NCI-H1436 (cell line): Measurements from ENCODE around the gene SLC27A3.
"Not testable (repeated sequence)": the region's sequence is repeated elsewhere in the genome, so short reads cannot be mapped to it uniquely, and the experiment has no call there.

ENCODE experiments used
- DNase-seq: peaks from one replicate; lab custom pipeline; 2025; lab: John Stamatoyannopoulos, UW

SLC27A3 gene

GRCh38 chr1:153763365-153764225 lies 11.6 kb upstream of the SLC27A3 start:
- no peak for DNase-seq

GRCh38 chr1:153764310-153764709 lies 10.9 kb upstream of the SLC27A3 start:
- DNase-seq: no peak

GRCh38 chr1:153766663-153767062 lies 8.5 kb upstream of the SLC27A3 start:
- DNase-seq: not testable (repeated sequence)

- no peak for DNase-seq
These were observed 7.7 kb upstream of the SLC27A3 start for GRCh38 chr1:153767519-153767918.

GRCh38 chr1:153768316-153769181 lies 6.7 kb upstream of the SLC27A3 start:
- DNase-seq: no peak

GRCh38 chr1:153769221-153769620 lies 6.0 kb upstream of the SLC27A3 start:
- DNase-seq: no peak

- no peak for DNase-seq
These were observed 4.4 kb upstream of the SLC27A3 start for GRCh38 chr1:153770797-153771196.

- no peak for DNase-seq
These were observed 3.9 kb upstream of the SLC27A3 start for GRCh38 chr1:153771261-153771660.

- no peak for DNase-seq
These were observed 3.2 kb upstream of the SLC27A3 start for GRCh38 chr1:153771841-153772593.

GRCh38 chr1:153773096-153773921 lies 1.9 kb upstream of the SLC27A3 start:
- no peak for DNase-seq

GRCh38 chr1:153774026-153774595 lies 1.1 kb upstream of the SLC27A3 start:
- DNase-seq: no peak

- peak; percentile 81 for DNase-seq
These were observed 486 bp downstream of the SLC27A3 start for GRCh38 chr1:153775458-153776327.

- DNase-seq: no peak
These were observed 1.1 kb downstream of the SLC27A3 start for GRCh38 chr1:153776352-153776751.

- no peak for DNase-seq
These were observed 1.7 kb downstream of the SLC27A3 start for GRCh38 chr1:153776845-153777370.

GRCh38 chr1:153777648-153778047 lies 2.4 kb downstream of the SLC27A3 start:
- no peak for DNase-seq

- DNase-seq: no peak
These were observed 3.0 kb downstream of the SLC27A3 start for GRCh38 chr1:153778051-153778823.

- no peak for DNase-seq
These were observed 3.8 kb downstream of the SLC27A3 start for GRCh38 chr1:153778824-153779519.
